Stimulated activated CD8-positive, alpha-beta memory T cell treated with anti-CD3 and anti-CD28 coated beads, Interleukin-4, amount 100 ng/mL, for 1 hour (primary cell): ENCODE data around the gene MOB3A.
"Not testable (repeated sequence)": the region's sequence is repeated elsewhere in the genome, so short reads cannot be mapped to it uniquely, and the experiment has no call there.

Experiments used
- DNase-seq, 2 donors: peaks; one replicate each; pipeline ENCODE4 v3.0.0-alpha.2; 2020; ENCODE audit warnings: low read depth in 2 of 2, low spot score in 1 of 2

MOB3A gene

DNA sequence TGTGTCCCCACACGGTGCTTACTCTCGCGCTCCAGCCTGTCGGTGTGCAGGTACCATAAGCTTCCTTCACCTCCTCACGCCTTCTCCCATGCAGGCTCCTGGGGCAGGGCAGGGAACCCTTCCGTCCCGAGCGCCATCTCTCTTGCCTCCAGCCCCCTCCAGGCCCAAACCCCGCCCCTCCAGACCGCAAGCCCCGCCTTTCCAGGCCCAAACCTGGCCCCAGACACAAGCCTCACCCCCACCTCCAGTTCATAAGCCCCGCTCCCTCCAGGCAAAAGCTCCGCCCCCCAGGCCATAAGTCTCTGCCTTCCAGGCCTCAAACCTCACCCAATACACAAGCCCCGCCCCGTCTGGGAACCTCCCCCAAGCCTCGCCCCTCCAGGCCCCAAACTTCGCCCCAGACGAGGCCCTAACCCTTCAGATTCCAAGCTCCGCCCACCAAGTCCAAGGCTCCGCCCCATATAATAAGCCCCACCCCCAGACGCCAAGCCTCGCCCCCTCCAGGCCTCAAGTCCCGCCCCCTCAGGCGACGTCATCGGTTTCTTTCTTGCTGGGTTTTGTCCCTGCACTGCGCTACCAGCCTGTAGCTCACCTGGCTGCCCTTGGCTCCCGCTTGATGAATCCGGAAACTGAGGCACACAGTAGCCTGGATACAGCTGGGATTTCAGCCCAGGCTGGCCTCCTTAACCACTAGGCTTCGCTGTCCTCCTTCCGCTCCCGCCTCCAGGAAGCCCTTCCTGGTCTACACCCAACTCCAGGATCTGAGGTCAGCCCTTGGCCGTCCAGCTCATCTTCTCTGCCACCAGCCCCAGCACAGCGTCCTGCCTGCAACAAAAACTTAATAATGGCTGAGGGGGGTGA is 61.2 kb downstream of the MOB3A start:
- no peak for DNase-seq

DNA sequence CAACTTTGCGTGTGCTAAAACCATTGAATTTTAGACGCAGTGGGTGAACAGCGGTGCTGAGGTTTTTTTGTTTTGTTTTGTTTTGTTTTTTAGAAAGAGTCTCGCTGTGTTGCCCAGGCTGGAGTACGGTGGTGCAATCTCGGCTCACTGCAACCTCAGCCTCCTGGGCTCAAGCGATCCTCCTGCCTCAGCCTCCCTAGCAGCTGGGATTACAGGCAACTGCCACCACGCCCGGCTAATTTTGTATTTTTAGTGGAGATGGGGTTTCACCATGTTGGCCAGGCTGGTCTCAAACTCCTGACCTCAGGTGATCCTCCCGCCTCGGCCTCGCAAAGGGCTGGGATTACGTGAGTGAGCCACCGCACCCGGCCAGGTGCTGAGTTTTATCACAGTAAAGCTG is 61.9 kb downstream of the MOB3A start:
- not testable (repeated sequence) for DNase-seq

DNA sequence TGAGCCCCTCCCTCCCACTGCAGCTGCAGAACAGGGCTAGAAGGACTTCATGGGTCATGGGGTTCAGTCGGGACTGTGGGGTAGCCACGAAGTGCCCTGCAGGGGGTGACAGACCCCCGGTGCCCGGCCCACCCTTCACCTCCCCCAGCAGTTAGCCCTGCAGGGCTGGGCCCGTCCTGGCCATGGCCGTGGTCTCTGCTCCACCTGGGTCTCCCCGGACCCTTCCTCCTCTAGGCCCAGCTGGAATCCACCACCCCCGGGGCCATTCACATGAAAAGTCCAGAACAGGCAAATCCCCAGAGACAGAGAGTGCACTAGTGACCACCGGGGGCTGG is 62.3 kb downstream of the MOB3A start:
- DNase-seq: no peak

DNA sequence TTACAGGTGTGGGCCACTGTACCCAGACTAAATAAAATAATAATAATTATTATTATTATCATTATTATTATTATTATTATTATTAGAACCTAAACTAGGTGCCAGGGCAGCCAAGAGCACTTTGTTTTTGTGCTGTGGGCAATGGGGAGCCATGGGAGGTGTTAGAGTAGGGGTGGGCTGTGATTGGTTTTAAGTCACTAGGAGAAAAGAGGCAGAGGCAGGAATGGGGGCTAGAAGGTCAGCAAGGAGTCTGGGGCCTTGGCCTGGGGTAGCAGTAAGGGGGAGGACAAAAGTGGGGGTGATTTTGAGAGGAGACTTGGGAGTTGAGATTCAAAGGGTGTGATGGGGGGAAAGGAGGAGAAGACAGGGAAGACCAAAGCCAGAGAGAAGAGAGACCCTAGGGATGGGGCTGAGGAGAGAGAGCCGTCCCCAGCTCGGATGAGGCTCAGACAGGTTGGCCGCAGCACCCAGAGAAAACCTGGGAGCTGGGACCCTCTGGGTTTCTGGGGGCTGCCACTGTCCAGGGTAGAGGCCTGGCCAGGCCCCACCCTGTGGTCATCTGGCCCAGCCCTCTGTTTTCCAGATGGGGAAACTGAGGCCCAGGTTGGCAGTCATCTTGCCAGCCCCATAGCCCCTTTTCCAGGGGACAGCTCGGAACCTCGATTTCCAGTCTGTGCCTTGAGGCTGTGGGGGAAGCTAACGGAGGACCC is 62.9 kb downstream of the MOB3A start:
- no peak for DNase-seq

DNA sequence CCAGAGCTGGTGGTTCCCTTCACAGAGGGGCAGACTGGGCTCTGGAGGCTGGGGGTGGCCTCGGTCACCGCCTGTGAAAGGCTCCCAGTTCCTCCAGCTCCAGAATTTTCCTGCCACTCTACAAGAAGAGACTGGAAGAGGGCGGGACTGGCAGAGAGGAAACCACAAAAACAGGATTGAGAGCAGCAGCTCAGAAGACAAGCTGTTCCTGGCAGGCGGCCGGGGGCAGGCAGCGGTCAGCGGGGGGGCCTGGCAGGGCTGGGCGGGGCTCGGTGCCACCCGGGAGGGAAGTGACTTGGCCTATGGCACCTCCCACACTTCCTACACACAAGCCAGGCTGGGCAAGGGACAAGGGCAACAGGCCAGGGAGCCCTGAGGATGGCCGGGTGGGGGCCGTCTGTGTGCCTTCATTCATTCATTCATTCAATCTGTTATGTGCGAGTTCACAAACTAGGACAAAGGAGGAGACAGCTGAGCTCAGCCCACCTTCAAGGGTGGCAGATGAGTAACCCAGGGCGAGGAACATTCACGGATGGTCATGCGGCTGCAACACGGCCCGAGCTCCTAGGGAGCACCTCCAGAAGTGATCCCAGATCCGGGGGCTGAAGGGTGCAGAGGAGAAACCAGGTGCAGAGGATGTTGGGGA is 63.7 kb downstream of the MOB3A start:
- DNase-seq: no peak

DNA sequence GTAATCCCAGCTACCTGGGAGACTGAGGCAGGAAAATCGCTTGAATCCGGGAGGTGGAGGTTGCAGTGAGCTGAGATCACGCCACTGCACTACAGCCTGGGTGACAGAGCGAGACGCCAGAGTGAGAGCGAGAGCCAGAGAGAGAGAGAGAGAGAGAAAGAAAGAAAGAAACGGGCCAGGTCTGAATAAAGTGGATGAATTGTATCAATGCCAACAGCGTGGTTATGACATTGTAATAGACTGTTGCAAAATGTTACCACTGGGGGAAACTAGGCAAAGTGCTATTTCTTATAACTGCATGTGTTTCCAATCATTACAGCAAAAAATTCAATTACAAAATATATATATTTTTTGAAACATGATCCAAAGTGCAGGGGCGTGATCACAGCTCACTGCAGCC is 68.8 kb downstream of the MOB3A start:
- no peak for DNase-seq

DNA sequence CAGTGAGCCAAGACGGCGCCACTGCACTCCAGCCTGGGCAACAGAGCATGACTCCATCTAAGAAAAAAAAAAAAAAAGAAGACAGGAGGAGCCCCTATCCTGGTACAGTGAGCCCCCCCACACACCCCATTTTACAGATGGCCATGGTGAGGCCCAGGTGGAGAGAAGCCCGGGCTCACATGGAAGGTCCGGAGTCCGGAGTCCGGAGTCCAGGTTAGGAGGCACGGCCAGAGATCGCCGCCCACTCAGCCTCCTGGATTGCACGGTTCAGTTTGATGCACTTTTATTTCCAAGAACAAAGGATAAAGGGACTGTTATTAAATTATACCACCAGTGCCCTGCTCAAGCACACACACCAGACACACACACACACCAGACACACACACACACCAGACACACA is 69.4 kb downstream of the MOB3A start:
- DNase-seq: no peak

DNA sequence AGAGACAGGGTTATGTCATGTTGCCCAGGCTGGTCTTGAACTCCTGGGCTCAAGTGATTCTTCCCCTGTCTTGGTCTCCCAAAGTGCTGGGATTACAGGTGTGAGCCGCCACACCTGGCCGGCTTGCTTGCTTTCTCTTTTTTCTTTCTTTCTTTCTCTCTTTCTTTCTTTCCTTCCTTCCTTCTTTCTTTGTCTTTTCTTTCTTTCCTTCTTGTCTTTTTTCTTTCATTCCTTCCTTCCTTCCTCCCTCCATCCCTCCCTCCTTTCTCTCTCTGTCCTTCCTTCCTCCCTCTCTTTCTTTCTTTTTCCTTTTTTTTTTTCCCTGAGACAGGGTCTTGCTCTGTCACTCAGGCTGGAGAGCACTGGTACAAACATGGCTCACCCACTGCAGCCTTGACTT is 73.8 kb downstream of the MOB3A start:
- no peak for DNase-seq

DNA sequence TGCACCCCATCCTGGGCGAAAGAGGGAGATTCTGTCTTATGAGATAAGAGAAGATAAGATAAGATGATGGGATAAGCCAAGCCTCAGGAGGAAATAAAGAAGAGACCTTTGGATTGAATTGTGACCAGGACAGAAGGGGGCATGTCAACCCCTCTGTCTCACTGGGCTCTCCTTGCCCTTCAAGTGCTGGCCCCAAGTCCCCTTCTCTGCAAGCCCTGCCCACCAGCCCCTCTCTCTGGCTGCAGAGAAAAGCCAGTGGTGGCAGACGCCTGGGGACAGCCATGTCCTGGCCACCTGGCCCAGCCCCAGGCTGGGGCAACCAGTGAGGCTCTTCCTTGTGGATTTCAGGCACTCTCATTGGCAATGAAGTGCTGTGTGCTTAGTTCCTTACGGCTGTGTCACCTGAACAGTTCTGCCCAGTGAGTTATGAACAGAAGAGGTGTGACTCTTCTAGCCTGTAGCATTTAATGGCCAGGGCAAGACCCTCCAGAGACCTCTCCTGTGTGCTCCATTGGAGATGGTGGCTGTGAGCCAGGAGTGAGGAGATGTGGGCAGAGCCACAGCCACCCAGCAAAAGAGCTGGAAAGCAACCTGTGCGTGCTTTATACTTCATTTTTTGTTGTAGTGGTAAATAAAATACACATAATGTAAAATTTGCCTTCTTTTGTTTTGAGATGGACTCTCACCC is 74.5 kb downstream of the MOB3A start:
- no peak for DNase-seq
